ENCODE measurements around the gene MRPL23.

MRPL23 gene

DNA sequence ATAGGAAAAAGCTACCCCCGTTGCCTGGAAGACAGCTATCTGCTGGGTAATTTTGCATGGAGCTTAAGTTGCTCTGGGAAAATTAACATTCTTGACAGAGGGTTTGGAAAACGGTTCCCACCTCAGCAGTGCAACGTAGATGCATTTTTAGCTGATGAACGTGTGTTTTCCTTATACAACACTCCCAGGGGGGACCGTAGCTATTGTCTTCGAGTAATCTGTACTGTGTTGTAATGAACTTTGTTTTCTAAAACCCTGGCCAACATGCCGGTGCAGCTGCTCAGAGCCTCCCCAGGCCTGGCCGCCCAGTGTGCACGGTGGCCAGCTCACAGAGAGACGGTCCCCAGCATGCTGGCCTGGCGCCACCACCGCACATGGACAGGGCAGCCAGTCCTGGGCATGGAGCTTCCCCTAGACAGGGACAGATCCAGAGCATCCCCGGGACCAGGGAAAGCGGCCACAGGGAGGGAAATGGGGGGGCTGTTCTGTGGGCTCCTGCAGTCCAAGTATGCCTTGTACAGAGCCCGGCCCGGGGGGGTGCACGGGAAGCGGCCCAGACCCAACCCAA is 25.5 kb upstream of the MRPL23 start:
- no peak for DNase-seq (ENCODE audit: low spot score)

GRCh38 chr11:1922481-1923081 is 24.6 kb upstream of the MRPL23 start:
- DNase-seq (ENCODE audit: low spot score): no peak

GRCh38 chr11:1923201-1923956 is 23.8 kb upstream of the MRPL23 start:
- DNase-seq (ENCODE audit: low spot score): no peak

DNA sequence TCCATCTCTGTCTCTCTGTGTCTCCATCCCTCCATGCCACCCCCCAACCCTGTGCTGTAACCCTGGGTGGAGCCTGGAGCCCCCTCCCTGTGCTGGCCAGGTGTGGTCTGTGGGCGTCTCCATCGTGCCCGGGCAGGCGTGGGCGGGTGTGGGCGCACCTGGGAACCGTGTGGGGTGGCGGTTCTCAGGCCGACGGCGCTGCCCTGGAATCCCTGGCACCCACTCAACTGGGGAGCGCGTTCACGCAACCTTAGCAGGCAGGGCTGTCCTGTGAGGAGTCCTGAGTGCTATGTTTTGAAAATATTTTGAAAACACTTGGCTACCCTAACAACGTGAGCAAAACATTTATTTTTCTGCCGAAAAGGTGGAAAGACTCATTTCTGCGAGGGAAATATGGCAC is 23.0 kb upstream of the MRPL23 start:
- no peak for DNase-seq (ENCODE audit: low spot score)

DNA sequence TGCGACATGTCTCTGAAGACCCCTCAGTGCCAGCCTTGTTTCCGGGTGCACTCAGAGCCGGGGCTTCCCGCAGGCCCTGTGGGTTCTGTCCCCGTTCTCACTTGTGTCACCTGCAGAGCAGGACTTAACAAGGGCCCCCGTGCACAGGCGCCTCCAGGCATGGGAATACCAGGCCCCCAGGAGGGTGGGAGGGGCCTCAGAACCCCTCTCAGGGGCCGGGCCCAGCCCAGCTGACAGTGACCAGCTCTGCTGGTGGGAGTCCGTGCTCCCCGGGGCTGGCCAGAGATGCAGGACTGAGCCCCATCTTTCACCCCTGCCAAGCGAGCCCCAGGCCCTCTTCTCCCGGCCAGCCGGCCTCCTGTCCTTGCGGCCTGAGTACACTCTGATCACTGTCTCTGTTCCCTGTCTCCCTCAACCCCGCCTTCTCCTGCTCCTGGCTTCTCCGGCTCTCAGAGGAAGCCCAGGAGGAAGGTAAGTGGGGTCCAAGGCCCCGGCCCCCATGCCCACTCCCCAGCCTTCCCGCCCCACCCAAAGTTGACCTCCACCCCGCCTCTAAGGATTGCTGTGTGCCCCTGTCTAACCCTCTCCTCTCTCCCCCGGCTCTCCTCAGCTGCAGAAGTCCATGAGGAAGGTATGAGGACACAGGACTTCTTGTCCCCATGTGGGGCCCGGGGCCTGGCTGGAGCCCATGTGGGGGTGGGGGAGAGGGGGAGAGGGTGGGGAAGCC is 22.3 kb upstream of the MRPL23 start:
- DNase-seq (ENCODE audit: low spot score): no peak

- no peak for DNase-seq (ENCODE audit: low spot score)
Measured at GRCh38 chr11:1925373-1926155, 21.6 kb upstream of the MRPL23 start.

DNA sequence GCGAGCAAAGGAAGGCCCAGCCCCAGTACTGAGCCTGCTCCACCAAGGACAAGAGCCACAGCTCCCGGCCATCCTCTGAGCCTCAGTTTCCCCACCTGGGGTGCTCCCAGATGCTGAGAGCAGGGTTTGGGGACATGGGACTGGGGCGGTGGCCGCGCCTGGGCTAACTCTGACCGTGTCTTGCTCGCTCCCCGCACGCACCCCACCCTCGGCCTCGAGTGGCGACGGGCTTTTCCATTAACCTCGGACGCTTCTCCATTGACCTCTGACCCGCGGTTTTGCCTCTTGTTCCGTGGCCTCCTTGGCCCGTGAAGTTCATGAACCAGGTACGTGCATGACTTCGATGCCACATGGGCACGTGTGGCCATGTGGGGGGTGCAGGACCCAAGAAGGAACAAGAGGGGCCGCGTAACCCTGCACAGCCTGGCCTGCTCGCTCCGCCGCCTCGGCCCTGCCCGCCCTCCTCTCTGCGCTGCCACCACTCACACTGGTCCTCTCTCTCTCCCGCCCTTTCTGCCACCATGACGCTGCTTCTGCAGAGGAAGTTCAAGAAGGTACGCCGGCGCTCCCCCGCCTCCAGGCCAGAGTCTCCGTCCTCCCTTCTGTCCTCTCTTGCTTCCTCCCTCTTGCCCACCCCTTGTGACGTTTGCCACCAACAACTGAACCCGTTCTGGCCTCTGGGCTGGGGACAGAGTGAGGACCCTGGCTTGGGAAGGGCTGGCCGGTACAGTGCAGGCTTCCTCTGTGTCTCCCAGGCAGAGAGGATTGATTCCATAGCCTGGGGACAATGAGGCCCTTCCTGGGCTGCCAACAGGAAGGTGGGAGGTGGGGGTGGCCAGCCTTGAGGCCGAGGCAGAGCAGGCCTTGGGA is 20.7 kb upstream of the MRPL23 start:
- no peak for DNase-seq (ENCODE audit: low spot score)

GRCh38 chr11:1927026-1927847 is 19.9 kb upstream of the MRPL23 start:
- no peak for DNase-seq (ENCODE audit: low spot score)

GRCh38 chr11:1927848-1928469 is 19.2 kb upstream of the MRPL23 start:
- no peak for DNase-seq (ENCODE audit: low spot score)

DNA sequence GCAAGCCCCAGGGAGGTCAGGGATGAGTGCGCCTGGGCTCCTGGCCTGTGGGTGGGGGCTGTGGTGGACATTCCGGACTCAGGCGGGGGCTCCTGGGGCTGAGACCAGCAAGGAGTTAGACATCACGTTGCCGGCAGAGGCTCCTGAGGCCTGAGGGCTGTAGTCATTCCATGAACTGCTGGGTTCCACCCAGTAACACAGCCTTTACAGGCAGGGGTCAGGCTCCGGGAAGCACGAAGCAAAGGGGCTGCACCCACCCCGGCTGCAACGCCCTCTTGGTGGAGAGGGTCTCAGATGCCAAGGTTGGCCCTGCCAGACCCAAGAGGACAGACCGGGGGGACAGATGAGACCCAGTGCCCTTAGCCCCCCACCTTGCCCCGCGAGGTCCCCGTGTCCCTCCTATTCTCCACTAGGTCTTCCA is 18.7 kb upstream of the MRPL23 start:
- DNase-seq (ENCODE audit: low spot score): no peak

DNA sequence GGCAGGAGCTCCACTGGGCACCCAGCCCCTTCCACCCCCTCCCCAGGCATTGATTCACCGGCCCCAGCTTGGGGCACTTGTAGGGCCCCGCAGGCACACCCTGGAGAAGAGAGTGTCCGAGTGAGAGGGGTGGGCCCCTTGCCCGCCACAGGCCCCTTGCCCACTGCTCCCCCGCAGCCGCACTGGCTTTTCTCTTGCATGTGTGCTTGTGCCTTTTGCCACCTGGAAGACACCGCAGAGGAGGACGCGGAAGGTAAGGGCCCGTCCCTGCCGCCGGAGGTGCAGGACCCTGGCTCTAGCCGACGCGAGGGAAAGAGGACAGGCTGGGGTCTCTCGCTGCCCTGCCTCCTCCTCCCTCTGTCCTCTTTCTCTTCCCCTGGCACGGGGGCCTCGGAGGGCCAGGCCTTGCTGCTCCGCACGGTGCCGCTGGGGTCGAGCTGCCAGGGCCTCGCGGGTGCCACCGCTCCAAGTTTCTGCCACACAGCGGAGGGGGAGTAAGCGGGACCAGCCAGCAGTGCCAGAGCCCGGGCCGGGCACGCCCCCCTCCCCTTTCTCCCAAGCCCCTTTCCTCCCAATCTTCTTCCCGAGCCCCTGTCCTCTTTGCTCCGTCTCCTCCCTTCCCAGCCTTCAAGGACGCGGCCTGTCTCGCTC is 18.1 kb upstream of the MRPL23 start:
- DNase-seq (ENCODE audit: low spot score): no peak

DNA sequence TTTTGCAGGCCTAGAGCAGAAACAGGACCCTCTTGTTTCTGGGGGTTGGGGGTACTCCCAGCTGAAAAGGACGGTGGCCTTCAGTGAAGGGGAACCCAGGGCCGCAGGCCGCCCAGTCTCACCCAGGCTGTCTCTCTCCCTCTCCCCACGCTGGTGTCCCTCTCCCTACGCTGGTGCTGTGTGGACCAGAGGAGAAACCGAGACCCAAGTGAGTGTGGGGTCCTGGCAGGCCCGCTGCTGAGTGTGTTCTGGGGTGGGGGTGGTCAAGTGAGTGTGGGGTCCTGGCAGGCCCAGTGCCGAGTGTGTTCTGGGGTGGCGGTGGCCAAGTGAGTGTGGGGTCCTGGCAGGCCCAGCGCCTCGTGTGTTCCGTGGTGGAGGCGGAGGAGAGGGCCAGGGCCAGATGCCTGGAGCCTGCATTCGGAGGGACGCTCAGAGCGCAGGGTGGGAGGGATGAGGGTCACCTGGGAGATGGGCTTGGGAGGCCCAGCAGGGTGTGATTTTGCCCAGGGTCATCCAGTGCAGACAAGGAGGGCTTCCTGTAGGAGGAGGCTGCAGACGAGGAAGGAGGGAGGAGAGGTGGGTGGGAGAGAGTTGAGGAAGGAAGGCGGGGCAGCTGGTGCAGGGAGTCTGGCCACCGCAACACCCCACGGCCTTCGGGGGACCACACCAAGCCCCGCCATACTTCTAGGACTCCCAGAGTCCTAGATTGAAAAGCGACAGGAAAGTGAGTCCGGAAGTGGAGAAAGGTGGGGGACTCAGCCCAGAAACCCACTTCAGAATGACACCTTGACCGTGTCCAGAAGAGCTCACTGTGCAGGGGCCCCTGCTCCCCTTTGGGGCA is 17.3 kb upstream of the MRPL23 start:
- no peak for DNase-seq (ENCODE audit: low spot score)

- DNase-seq (ENCODE audit: low spot score): peak; percentile 13
Measured at GRCh38 chr11:1930462-1930830, 16.7 kb upstream of the MRPL23 start.

DNA sequence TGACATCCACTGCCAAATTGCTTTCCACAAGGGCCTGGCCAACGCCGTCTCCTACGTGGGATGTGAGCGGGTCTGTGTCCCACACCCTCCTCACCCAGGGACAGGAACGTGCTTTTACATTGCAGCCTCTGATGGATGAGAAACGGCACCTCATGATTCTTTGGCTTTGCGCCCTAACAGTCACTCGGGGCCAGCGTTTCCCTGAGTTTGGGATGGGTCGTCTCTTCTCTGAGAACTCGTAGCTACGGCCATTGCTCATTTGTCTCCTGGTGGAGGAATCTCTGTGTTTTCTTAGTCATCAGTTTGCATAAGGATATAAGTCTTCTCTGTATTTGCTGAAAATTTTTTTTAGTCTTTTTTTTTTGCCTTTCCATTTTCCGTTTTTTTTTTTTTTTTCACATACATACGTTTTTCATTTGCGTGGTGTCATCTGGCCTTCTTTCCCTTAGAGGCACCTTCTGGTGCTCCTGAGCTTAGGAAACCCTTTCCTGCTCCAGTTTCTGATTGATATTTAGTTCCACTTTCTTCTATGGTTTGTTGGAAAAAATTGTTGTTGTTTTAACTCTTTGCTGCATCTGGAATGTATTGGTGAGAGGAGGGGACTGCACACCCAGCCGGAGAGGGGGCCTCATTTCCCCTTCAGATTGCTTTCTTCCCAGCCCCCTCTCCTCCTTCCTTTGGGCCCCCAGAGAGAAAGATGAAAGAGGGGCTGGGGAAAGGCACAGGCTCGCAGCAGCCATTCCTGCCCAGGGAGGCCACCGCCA is 15.6 kb upstream of the MRPL23 start:
- DNase-seq (ENCODE audit: low spot score): no peak

DNA sequence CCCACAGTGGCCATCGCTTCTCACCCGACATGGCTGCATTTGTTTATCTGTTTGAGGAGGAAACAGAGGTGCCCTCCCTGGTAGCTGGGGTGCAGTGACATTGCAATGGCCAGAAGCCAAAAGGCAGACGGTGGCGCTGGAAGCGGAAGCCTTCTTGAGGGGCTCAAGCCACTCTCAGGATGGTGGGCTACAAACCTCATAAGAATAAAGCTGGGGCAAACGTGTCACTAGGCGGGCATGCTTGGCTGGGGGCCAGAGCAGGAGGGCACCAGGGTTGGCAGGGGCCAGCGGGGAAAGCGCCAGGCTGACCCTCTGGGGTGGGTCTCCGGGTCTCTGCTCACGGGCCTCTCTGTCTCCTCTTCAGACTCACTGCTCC is 15.0 kb upstream of the MRPL23 start:
- DNase-seq (ENCODE audit: low spot score): no peak

- DNase-seq (ENCODE audit: low spot score): no peak
Measured at GRCh38 chr11:1932681-1933080, 14.5 kb upstream of the MRPL23 start.
